GM19438 (cell line): Measurements from ENCODE around the gene CBLL2.
"Not testable (repeated sequence)": the region's sequence is repeated elsewhere in the genome, so short reads cannot be mapped to it uniquely, and the experiment has no call there.

ENCODE experiments used
- ATAC-seq: cut with Tn5 transposase; IDR thresholded peaks from one replicate; pipeline ENCODE4 v1.9.1; 2021; ENCODE audit warnings: low read depth; ENCODE audit not compliant: unreplicated experiment

The CBLL2 gene

GRCh38 chrX:22272613-22273012 lies at the start of gene CBLL2:
Gene CBLL2, plus strand, starts transcription at chrX:22272913. Its CDS starts 79 bp downstream, at chrX:22272992.
- no peak for ATAC-seq

GRCh38 chrX:22234380-22234779 lies 38.3 kb upstream of the CBLL2 start:
- ATAC-seq, result no peak

- ATAC-seq, result no peak
Measured at GRCh38 chrX:22237479-22237878, 35.2 kb upstream of the CBLL2 start.

DNA sequence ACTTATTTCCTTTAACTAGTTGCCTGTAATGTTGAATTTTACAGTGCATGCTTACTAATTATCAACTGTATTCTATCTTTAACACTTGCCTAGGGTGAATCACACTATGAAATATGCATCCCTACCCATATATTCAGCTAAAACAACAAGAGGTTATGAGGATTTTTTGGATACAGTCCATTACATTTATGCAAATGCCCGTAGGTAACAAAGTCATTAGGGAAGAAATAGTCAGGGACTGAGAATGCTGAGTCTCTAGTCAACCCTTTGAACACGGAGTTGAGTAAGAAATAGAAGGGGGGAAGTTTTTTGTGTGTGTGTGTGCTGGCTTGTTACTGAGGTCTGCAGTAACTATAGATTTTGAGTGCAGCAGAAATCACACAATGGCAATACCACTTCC lies 26.1 kb upstream of the CBLL2 start:
- no peak for ATAC-seq

DNA sequence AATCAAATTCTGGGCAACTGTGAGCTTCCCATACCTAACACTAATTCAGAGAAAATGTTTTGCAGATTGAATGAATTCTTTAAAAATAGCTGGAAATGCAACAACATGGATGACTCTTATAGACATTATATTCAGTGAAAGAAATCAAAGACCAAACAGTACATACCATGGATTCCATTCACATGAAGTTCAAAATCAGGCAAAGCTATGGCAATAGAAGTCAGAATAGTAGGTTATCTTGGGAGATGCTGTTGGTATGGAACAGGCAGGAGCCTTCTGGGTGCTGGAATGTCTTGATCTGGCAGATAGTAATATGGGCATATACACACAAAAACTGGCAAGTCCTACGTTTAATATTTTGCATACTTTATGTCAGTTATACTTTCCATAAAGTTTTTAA lies 25.5 kb upstream of the CBLL2 start:
- no peak for ATAC-seq

GRCh38 chrX:22248401-22248800 lies 24.3 kb upstream of the CBLL2 start:
- no peak for ATAC-seq

DNA sequence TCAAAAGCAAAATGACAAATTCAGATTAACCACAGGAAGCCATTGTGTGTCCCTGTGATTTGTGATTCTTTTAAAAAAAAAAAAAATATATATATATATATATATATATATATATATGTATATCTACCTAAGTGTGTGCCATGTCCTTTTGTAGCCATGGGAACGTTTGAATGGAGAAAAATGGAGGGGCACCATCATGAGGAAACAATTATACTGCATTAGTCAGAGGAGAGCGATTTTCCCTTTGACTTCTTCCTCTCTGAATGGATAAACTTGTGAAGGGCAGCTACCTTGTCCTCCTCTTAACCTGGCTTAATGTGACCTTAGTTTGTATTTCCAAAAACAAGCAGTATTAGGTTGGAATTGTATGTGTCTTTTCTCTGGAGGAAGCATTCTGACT lies 23.3 kb upstream of the CBLL2 start:
- no peak for ATAC-seq

GRCh38 chrX:22268706-22269105 lies 4.0 kb upstream of the CBLL2 start:
- ATAC-seq, result no peak

DNA sequence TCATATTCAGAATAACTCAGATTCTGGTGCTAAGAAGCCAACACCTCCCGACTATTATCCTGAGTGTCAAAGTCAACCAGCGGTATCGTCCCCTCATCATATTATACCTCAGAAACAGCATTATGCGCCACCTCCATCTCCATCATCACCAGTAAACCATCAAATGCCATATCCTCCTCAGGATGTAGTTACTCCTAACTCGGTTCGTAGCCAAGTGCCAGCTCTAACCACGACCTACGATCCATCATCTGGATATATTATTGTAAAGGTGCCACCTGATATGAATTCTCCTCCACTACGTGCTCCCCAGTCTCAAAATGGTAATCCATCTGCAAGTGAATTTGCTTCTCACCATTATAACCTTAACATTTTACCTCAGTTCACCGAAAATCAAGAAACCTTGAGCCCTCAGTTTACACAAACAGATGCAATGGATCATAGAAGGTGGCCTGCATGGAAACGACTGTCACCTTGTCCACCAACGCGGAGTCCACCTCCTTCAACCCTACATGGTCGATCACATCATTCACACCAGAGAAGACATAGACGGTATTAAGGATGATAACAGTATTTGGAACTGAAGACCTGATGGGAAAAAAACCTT lies 1.1 kb downstream of the CBLL2 start:
- no peak for ATAC-seq

GRCh38 chrX:22276781-22277180 lies 4.1 kb downstream of the CBLL2 start:
- no peak for ATAC-seq

- no peak for ATAC-seq
Measured at GRCh38 chrX:22278375-22278774, 5.7 kb downstream of the CBLL2 start.

DNA sequence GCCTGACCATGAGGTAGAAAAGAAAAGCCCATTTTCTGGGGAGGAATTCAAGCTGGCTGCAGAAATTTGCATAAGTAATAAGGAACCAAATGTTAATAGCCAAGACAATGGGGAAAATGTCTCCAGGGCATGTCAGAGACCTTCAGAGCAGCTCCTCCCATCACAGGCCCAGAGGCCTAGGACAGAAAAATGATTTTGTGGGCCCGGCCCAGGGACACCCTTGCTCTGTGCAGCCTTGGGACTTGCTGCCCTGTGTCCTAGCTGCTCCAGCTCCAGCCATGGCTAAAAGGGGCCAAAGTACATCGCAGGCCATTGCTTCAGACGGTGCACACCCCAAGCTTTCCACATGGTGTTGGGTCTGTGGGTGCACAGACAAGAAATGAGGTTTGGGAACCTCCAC lies 16.5 kb downstream of the CBLL2 start:
- ATAC-seq, result not testable (repeated sequence)

GRCh38 chrX:22296871-22297270 lies 24.2 kb downstream of the CBLL2 start:
- ATAC-seq, result no peak

- ATAC-seq, result no peak
Measured at GRCh38 chrX:22300130-22300529, 27.4 kb downstream of the CBLL2 start.

DNA sequence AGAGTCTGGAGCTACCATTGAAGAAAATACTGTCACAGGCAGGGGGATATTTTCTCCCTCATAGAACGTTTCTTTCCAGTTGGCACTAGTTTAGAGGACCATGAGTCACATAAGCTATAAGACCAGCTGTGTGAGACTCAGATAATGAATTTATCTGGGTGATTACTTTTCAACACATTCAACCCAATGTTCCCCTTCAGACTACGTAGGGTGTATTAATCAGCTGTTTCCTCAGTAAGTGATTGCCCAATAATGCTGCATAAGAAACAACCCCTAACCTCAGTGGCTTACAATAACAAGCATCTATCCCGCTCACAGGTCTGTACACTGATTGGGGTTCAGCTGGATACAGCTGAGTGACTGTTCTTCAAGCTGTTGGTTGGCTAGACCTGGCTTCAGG lies 38.1 kb downstream of the CBLL2 start:
- ATAC-seq, result no peak

GRCh38 chrX:22313766-22314165 lies 41.1 kb downstream of the CBLL2 start:
- no peak for ATAC-seq

GRCh38 chrX:22314211-22314610 lies 41.5 kb downstream of the CBLL2 start:
- no peak for ATAC-seq

- ATAC-seq, result no peak
Measured at GRCh38 chrX:22314692-22315091, 42.0 kb downstream of the CBLL2 start.

GRCh38 chrX:22315151-22315550 lies 42.4 kb downstream of the CBLL2 start:
- no peak for ATAC-seq

DNA sequence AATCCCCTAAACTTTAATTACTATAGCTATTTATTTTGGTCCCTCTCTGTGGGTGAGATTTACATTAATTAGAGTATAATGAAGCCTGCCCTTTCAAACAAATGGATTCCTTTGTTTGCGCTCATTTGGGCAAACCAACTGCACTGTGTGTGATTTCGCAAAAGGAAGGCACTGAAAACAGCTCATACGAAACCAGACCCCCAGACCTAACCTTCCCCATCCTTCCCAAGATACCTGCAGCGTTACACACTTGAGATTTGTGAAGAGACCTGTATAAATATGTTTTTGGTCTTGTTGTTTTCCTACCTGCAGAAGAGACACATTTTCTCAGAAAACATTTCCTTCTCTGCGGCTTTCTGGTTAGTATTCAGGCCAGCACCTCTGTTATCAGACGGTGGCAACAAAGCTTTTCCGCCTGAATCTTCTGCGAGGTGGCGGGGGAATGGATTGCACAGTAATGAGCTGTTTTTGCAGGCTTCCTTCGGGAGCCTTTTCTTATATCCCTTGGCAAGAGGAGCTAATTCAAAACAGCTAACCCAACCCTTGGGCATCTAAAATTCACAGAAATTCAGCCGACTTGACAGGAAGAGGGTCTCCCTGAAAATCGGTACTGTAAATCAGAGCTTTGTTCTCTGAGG lies 47.6 kb downstream of the CBLL2 start:
- no peak for ATAC-seq

DNA sequence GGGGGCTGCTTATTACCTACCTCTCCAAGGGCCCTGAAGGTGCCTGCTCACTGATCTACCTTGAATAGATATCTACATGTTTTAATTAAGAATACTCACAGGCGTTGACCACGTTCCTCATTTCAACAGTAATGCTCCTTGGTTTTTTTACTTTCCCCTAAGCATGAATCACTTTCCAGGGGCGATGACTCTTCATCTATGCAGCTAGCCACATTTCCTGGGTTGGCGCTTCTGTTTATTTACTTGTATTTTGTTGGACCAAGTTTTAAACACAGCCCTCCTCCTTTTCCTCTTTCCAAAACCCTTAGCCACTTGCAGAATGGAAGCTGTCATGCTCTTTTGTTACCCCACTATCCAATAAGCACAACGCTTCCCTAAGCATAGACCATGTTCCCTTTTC lies 50.8 kb downstream of the CBLL2 start:
- no peak for ATAC-seq
